Testis (tissue), 2 donors: ENCODE measurements around the gene CCDC50.

ENCODE experiments used
- CTCF ChIP-seq, 3 experiments: fragments of 450-650 bp in 2 of 3; fragments of 200-600 bp in 1 of 3; sonication (generic) in 1 of 3; IDR thresholded peaks; one replicate each; pipeline ENCODE4 v1.5.1; 2016 to 2019; ENCODE audit warnings: antibody characterized with exemption in 3 of 3, mild to moderate bottlenecking in 2 of 3, moderate library complexity in 1 of 3
- POLR2A ChIP-seq: fragments of 450-650 bp; IDR thresholded peaks from one replicate; pipeline ENCODE4 v1.6.1; 2017; ENCODE audit warnings: antibody characterized with exemption, mild to moderate bottlenecking, moderate library complexity

GRCh38 chr3:191424881-191425280, 95.7 kb downstream of the CCDC50 start:
- TF ChIP-seq POLR2A (no peak), CTCF (IDR thresholded peaks at IDR 0.05) (no peak)
